Kidney (tissue), 14 donors: ENCODE results near the gene LTO1. TPM values are rescaled to one million over a fixed set of nuclear protein-coding genes. Genes with fewer than 3 reads are reported as not detected.

Experiments
- DNase-seq, 5 donors: peaks; one replicate each; pipeline ENCODE4 v3.0.0-alpha.2; 2013 to 2020
- FAIRE-seq: peaks from 2 replicates; lab custom pipeline; 2012; peaks lifted over from hg19 to GRCh38; lab: Jason Lieb, UNC
- H3K27ac ChIP-seq, 2 donors: one replicate each; pipeline ENCODE4 v1.7.0; 2013; ENCODE audit warnings: low read depth in 2 of 2, low read length in 2 of 2, inconsistent platforms in 1 of 2
- H3K27me3 ChIP-seq: one replicate; pipeline ENCODE4 v1.7.1; 2013; ENCODE audit warnings: low read length, inconsistent platforms; ENCODE audit not compliant: control insufficient read depth, insufficient read depth
- H3K36me3 ChIP-seq, 3 donors: one replicate each; pipeline versions ENCODE4 v1.7.0 to v1.7.1; 2013; ENCODE audit warnings: low read length in 3 of 3, control low read depth in 1 of 3, inconsistent platforms in 1 of 3; ENCODE audit not compliant: insufficient read depth in 3 of 3, control insufficient read depth in 2 of 3
- H3K4me1 ChIP-seq, 3 donors: one replicate each; pipeline versions ENCODE4 v1.7.0 to v1.7.1; 2013; ENCODE audit warnings: low read length in 3 of 3, inconsistent platforms in 1 of 3, low read depth in 1 of 3; ENCODE audit not compliant: control insufficient read depth in 2 of 3, insufficient read depth in 2 of 3
- H3K4me3 ChIP-seq, 3 donors: one replicate each; pipeline versions ENCODE4 v1.7.0 to v1.8.1; 2013; ENCODE audit warnings: low read length in 3 of 3, control low read depth in 1 of 3, inconsistent platforms in 1 of 3
- H3K9ac ChIP-seq, 3 donors: one replicate each; pipeline versions ENCODE4 v1.7.0 to v1.7.1; 2013; ENCODE audit warnings: low read length in 3 of 3, control low read depth in 1 of 3, inconsistent platforms in 1 of 3
- H3K9me3 ChIP-seq, 3 donors: one replicate each; pipeline versions ENCODE4 v1.7.0 to v1.7.1; 2013; ENCODE audit warnings: low read length in 3 of 3, control low read depth in 1 of 3, inconsistent platforms in 1 of 3; ENCODE audit not compliant: control insufficient read depth in 2 of 3, insufficient read depth in 1 of 3
- CTCF ChIP-seq: IDR thresholded peaks from 3 replicates; pipeline ENCODE4 v1.5.1; 2012; ENCODE audit warnings: mild to moderate bottlenecking, moderate library complexity, borderline replicate concordance; ENCODE audit not compliant: insufficient read depth; ENCODE audit errors: extremely low read depth
- intact Hi-C: fragments of 100-400 bp; cut with DNase I; formaldehyde crosslinking; loops from one replicate; pipeline ENCODE4 v1.11.1; 2022
- polyA plus RNA-seq: library from polyadenylated mRNA; stranded (reverse); fragments of 350-450 nt; fragmentation: Illumina TruSeq; extraction: RNeasy Lipid Tissue Mini Kit (QIAGEN cat#74804); gene quantifications from one replicate; pipeline ENCODE4 v1.2.3, GENCODE V29; 2014; ENCODE audit warnings: low read depth, low replicate concordance; ENCODE audit not compliant: insufficient read depth
- total RNA-seq: library from RNA; stranded (reverse); fragmentation: NEBNext Ultra II Directional; extraction: Animal tissue kit (Norgen Biotek cat#: 25700); gene quantifications from one replicate; pipeline ENCODE4 v1.2.1, GENCODE V29; 2021
- donor health status: control.
- donor health status: control.
- donor health status: control.
- donor health status: control.
- donor health status: control.
- donor health status: DM: yes; HTN: yes; CAD: no.
- donor health status: Normal renal cell carcinoma (clear cell type).

Gene LTO1
- total and polyA plus RNA-seq, 2 donors from 2014 or later: 14.6 to 21.9 TPM

- intact Hi-C loops: no loop called here
- H3K27ac ChIP-seq: no peak overlapping the region
- H3K4me1 ChIP-seq: no peaks in the 10 kb centered on the region
- FAIRE-seq (no peak), DNase-seq (no peak)
- H3K9ac ChIP-seq: no peak overlapping the region
- TF ChIP-seq CTCF: no peak
- H3K27me3 ChIP-seq: no peaks in the 10 kb centered on the region
- no peak overlapping the region for H3K4me3 ChIP-seq
- H3K36me3 ChIP-seq: no peaks in the 10 kb centered on the region
- H3K9me3 ChIP-seq: no peaks in the 10 kb centered on the region
Measured at GRCh38 chr11:69682681-69683326, 7.7 kb upstream of the LTO1 start.

- FAIRE-seq: no peak
- no peaks in the 10 kb centered on the region for H3K27me3 ChIP-seq
- H3K9ac ChIP-seq: no peak overlapping the region
- no peak overlapping the region for H3K27ac ChIP-seq
- H3K4me1 ChIP-seq: no peaks in the 10 kb centered on the region
- no peak overlapping the region for H3K4me3 ChIP-seq
- TF ChIP-seq CTCF: no peak
- H3K9me3 ChIP-seq: no peaks in the 10 kb centered on the region
- no peak for DNase-seq
- H3K36me3 ChIP-seq: no peaks in the 10 kb centered on the region
- intact Hi-C loops: no loop called here
Measured at GRCh38 chr11:69682221-69682620, 7.1 kb upstream of the LTO1 start.

- H3K9me3 ChIP-seq: no peaks in the 10 kb centered on the region
- TF ChIP-seq CTCF: no peak
- H3K4me3 ChIP-seq: no peak overlapping the region
- no peak overlapping the region for H3K9ac ChIP-seq
- H3K27me3 ChIP-seq: no peaks in the 10 kb centered on the region
- DNase-seq (no peak), FAIRE-seq (no peak)
- H3K36me3 ChIP-seq: no peaks in the 10 kb centered on the region
- H3K4me1 ChIP-seq: no peaks in the 10 kb centered on the region
- intact Hi-C loops: no loop called here
- H3K27ac ChIP-seq: no peak overlapping the region
Measured at GRCh38 chr11:69680688-69681087, 5.5 kb upstream of the LTO1 start.

GRCh38 chr11:69677749-69678148 lies 2.6 kb upstream of the LTO1 start:
- FAIRE-seq: no peak

More at GRCh38 chr11:69677749-69678148, 2.6 kb upstream of the LTO1 start:
- intact Hi-C loops: no loop called here
- no peaks in the 10 kb centered on the region for H3K9me3 ChIP-seq
- peaks cover 0 to 6% (median 4%) of the 10 kb centered on the region in 3 donors for H3K4me1 ChIP-seq
- H3K9ac ChIP-seq: no peak overlapping the region
- H3K27ac ChIP-seq: no peak overlapping the region
- H3K27me3 ChIP-seq: no peaks in the 10 kb centered on the region
- no peak for DNase-seq
- TF ChIP-seq CTCF: no peak
- no peak overlapping the region for H3K4me3 ChIP-seq
- H3K36me3 ChIP-seq: peaks cover 0 to 5% (median 0%) of the 10 kb centered on the region in 3 donors
